HG03159 (cell line): ENCODE data around the gene DRAM2.

Source experiments
- ATAC-seq: cut with Tn5 transposase; IDR thresholded peaks from one replicate; pipeline ENCODE4 v1.9.1; 2021; ENCODE audit warnings: mild to moderate bottlenecking, moderate library complexity; ENCODE audit not compliant: unreplicated experiment

The DRAM2 gene

GRCh38 chr1:111139956-111140679 is at the start of gene DRAM2, which contains the start of gene CEPT1:
TSS of gene DRAM2 (minus strand) at chr1:111140093. CDS start at chr1:111131554, 8,539 bp downstream.
TSS of gene CEPT1 (plus strand) at chr1:111140223. CDS start at chr1:111147715, 7,492 bp downstream.
- peak; percentile 70 for ATAC-seq

GRCh38 chr1:111184663-111185062 is 44.8 kb upstream of the DRAM2 start:
- no peak for ATAC-seq

- no peak for ATAC-seq
Observed at GRCh38 chr1:111183308-111184069, 43.6 kb upstream of the DRAM2 start.

DNA sequence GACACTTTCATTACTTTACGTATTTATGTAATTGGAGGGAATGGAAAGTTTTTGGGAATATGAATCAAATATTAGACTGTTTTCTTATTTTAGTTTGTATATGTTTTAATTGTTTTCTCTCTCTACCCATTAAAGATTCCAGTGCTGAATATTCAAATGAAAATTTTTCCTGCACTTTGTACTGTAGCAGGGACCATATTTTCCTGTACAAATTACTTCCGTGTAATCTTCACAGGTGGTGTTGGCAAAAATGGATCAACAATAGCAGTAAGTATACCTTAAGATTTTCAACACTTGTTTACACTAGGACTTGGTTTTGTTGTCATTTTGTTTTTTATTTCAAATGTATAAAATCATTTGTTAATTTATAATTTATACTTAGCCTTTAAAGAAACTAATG is 42.2 kb upstream of the DRAM2 start:
- no peak for ATAC-seq

DNA sequence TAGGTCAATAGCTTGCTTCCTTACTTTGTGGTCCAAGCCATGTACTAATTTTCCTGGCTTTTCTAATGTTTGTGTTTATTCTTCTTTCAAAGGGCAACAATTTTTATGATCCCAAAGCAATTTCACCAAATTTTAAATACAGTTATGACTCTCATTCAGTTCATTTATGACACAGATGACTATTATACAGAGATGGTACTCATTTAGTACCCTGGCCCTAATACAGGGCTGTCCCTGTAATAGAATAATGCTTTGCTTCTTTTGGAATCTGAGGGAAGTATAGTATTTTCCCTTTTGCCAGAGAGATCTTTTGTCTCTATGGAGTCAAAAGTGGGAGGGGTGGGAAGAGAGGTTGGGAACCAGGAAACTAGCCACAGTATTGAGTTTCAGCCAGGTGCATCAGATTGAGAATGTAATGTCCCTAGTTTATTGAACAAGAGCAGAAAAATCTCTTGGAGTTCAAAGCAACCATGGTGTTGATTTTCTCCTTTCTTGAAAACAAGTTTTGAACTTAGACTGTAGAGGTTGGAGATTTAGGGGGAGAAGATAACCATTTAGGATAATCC is 40.2 kb upstream of the DRAM2 start:
- no peak for ATAC-seq

- ATAC-seq: peak; percentile 53
Observed at GRCh38 chr1:111176678-111177077, 36.8 kb upstream of the DRAM2 start.

DNA sequence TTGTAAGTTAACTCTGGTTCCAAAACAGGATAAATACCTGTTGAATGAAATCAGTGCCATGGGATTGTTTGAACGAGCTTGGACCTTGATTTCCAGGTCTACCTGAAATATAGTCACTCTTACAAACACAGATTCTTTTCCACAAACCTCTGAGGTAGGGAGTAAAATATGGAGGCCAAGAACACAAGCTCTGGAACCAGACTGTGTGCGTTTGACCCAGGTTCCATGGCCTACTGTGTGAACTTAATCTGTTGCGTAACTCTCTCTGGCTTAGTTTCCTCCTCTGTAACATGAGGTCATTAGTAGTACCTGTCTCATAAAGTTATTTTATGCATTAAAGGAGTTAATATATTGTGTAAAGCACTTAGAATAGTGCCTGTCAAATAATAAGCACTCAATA is 35.5 kb upstream of the DRAM2 start:
- ATAC-seq: no peak

DNA sequence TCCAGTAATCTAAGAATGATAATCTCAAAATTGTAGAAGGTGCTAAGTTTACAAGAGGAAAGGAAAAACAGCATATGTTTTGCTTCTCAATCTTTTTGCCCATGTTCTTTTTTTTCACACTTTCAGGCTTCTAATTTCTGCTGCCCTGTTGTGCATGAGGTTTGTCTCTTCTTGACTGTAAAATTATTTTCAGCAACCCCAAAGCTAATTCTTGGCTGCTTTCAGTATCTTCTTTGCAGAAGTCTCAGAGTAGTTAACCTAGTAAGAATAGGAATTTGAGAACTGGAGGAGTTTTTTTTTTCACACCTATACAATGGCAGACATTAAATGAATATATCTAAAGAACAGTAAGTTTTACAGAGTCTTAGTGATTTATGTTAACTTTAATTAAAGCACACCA is 34.2 kb upstream of the DRAM2 start:
- ATAC-seq: no peak

GRCh38 chr1:111172463-111172862 is 32.6 kb upstream of the DRAM2 start:
- no peak for ATAC-seq

DNA sequence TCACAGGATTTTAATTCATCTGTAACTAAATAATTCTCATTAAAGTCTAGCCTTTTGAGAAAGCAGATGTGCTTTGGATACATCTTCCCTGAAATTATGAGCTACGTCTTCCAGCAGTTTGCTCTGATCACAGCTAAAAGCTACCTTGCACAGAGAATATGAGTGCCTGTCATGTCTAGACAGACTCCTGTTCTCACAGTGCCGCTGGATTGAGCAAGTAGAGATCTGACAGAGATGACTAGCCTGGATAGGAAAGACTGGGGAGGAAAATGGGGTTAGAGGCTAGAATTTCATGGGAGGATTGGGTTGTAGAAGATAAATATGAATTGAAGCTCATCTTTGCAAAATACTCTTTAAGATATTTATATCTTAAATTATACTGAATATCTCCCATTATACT is 24.3 kb upstream of the DRAM2 start:
- ATAC-seq: no peak

GRCh38 chr1:111163363-111163762 is 23.5 kb upstream of the DRAM2 start:
- ATAC-seq: no peak

DNA sequence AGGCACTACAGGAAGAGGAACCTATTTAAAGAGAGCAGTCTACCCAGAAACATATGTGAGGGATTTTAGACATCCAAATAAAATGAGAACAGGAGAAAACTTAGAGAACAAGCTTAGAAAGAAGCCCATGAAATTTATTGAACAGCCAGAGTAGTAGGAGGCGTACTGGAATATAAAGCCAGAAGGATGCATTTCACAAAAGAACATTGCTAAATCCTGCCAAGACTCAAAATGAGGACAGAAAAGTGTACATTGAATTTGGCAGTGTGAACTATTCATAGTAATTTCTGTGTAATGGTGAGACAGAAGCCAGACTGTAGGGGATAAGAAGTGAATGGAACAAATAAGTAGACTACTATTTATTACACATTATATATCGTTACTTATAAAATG is 22.6 kb upstream of the DRAM2 start:
- ATAC-seq: no peak

DNA sequence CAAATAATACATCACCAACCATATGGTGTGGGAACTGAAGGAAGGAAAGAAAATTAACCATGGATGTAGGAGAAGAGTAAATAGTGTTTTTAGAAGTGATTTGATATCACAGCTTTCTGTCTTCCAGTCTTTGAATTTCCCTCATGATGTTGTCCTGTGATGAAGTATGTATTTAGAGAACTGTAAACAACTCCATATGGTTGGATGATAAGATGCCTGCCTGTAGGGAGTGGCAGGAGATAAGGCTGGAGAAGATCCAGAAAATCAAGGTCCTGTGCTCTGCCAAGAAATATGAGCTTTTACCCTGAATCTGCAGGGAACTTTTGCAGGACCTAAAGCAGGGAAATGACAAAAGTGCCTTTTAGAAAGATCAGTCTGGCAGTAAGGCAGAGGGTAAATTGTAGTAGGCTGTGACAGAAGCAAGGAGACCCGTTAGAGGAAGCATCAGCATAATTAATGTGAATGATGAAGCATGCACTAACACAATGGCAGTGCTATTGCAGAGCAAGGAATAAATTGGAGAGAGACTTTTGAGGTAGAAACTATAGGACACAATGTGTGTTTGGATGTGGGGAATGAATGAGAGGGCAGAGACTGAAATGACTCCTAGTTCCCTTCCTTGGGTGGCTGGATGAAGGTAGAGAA is 22.1 kb upstream of the DRAM2 start:
- ATAC-seq: no peak

DNA sequence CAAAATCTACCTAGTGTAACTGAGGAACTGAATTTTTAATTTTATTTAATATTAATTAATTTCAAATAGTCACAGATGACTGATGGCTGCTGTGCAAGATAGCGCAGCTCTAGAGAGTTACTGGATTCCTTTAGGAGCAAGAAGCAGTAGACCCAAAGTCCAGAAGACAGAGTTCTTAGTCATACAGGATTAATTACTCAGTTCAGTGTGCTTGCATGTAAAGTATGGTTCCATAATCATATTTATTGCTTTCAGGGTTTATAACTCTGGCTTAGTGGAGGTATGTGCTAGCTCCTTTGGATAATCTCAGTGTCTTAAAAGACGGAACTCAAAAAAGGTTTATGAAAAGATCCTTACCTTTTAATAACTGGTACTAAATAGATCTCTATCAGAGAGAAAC is 17.5 kb upstream of the DRAM2 start:
- ATAC-seq: no peak

DNA sequence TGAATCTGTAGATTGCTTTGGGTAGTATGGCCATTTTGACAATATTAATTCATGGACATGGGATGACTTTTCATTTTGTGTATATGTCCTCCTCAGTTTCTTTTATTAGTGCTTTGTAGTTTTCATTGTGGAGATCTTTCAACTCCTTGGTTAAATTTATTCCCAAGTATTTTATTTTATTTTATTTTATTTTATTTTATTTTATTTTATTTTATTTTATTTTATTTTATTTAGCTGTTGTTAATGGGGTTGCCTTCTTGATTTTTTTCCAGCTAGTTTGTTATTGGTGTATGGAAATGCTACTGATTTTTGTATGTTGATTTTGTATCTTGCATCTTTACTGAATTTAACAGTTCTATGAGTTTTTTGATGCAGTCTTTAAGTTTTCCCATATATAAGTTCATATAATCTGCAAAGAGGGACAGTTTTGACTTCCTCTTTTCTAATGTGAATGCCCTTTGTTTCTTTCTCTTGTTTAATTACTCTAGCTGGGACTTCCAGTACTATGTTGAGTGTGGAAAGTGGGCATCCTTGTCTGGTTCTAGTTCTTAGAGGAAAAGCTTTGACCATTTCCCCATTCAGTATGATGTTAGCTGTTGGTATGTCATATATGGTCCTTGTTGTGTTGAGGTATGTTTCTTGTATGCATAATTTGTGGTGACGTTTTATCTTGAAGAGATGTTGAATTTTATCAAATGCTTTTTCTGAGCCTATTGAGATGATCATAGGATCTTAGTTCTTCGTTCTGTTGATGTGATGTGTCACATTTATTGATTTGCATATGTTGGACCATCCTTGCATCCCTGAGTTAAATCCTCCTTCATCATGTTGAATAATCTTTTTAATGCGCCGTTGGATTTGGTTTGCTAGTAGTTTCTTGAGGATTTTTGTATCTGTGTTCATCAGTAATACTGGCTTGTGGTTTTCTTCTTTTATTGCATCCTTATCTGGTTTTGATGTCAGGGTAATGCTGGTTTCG is 14.4 kb upstream of the DRAM2 start:
- no peak for ATAC-seq

DNA sequence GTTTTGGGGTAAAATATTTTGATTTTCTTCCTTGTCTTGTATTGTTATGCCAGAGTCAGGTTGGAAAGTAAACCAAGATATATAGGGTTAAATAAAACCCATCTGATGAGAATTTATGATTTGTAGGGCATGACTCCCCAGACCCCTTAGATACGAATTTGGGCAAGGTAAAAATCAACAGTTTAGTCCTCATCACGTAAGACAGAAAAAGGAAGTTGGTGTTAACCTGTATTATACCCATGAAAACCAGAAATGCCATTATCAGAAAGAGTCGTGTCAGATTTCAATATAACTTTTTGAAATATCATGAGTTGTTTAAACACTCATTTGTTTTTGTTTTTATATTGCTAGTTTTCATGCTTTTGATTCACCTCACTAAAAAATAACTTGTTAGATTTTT is 11.9 kb upstream of the DRAM2 start:
- ATAC-seq: no peak

- no peak for ATAC-seq
Observed at GRCh38 chr1:111148376-111148881, 8.5 kb upstream of the DRAM2 start.

GRCh38 chr1:111147948-111148347 is 8.1 kb upstream of the DRAM2 start:
- no peak for ATAC-seq

DNA sequence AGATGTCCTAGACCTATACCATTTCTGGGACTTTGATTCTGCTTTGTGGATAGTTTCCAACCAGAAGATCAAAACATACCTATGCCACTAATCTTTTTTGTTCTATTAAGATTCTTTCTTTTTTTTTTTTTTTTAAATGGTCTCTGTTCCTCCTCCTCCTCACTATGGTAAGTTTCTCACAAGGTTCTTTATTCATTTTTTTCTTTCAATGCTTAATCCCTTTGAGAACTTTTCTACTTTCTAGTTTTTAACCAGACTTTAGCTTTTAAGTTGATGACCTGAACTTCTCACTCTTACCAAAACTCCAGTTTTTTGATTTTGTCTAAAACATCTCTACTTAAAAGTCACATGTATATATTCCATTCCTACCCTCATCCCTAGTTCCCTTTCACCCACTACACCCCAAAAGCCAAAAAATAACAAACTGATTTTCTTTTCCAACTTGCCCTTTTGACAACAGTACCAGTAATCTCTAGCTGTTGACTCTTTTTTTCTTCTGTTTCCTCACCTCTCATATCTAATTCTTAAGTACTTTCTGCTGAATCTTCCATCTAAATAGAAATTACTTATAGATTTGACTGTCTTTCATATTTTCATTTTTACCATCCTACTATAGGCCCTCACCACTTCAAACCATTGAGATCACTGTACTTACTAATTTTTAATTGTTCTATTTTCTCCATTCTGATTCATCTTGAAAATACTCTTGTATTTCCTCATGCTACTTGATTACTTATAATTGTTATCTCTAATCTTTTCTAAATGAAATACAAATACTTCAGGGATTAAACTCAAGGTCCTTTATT is 6.3 kb upstream of the DRAM2 start:
- no peak for ATAC-seq
